Neuronal stem cell (in vitro differentiated cells): Measurements from ENCODE around the gene BAZ1A.

ENCODE experiments used
- DNase-seq: peaks from one replicate; pipeline ENCODE4 v3.0.0-alpha.2; 2013; ENCODE audit warnings: low spot score
- H2AFZ ChIP-seq: one replicate; pipeline ENCODE4 v1.6.1; 2013; ENCODE audit warnings: mild to moderate bottlenecking, low read length, inconsistent platforms
- H2AK5ac ChIP-seq: 2 replicates; pipeline ENCODE4 v1.6.1; 2013; ENCODE audit warnings: low read depth, mild to moderate bottlenecking, inconsistent platforms, low read length, moderate library complexity, mixed read lengths
- H2BK120ac ChIP-seq: 2 replicates; pipeline ENCODE4 v1.6.1; 2013; ENCODE audit warnings: low read depth, mild to moderate bottlenecking, inconsistent platforms, low read length, moderate library complexity, mixed read lengths
- H2BK12ac ChIP-seq: one replicate; pipeline ENCODE4 v1.6.1; 2013; ENCODE audit warnings: low read length, inconsistent platforms
- H2BK15ac ChIP-seq: 2 replicates; pipeline ENCODE4 v1.6.1; 2013; ENCODE audit warnings: mild to moderate bottlenecking, low read length, inconsistent platforms, mixed read lengths
- H2BK5ac ChIP-seq: one replicate; pipeline ENCODE4 v1.6.1; 2013; ENCODE audit warnings: inconsistent platforms, mild to moderate bottlenecking, low read length, moderate library complexity
- H3K14ac ChIP-seq: one replicate; pipeline ENCODE4 v1.6.1; 2013; ENCODE audit warnings: low read length, inconsistent platforms
- H3K18ac ChIP-seq: 2 replicates; pipeline ENCODE4 v1.6.1; 2013; ENCODE audit warnings: low read length, inconsistent platforms
- H3K23ac ChIP-seq: 2 replicates; pipeline ENCODE4 v1.6.1; 2013; ENCODE audit warnings: low read depth, mild to moderate bottlenecking, mixed read lengths, low read length, inconsistent platforms; ENCODE audit not compliant: poor library complexity
- H3K27ac ChIP-seq: replicated peaks from 3 replicates; pipeline ENCODE4 v1.5.1; 2013; ENCODE audit warnings: low read length, inconsistent platforms
- H3K27me3 ChIP-seq, 3 experiments: 2 replicates each; pipeline ENCODE4 v1.6.1; 2013; ENCODE audit warnings: low read length in 3 of 3, mild to moderate bottlenecking in 2 of 3, inconsistent platforms in 1 of 3, low read depth in 1 of 3, mixed read lengths in 1 of 3, moderate library complexity in 1 of 3; ENCODE audit not compliant: control insufficient read depth in 3 of 3, insufficient read depth in 3 of 3
- H3K36me3 ChIP-seq, 2 donors: replicated peaks in 1 of 2; 2 replicates each; pipeline ENCODE4 v1.6.1; 2013; ENCODE audit warnings: low read length in 2 of 2; ENCODE audit not compliant: control insufficient read depth in 2 of 2, insufficient read depth in 2 of 2
- H3K4ac ChIP-seq: 2 replicates; pipeline ENCODE4 v1.6.1; 2013; ENCODE audit warnings: inconsistent platforms, mild to moderate bottlenecking, low read length, moderate library complexity
- H3K4me1 ChIP-seq, 2 donors: 1 replicate in 1 of 2; 2 replicates in 1 of 2; pipeline ENCODE4 v1.6.1; 2013; ENCODE audit warnings: low read length in 2 of 2, low read depth in 1 of 2; ENCODE audit not compliant: control insufficient read depth in 2 of 2, insufficient read depth in 1 of 2
- H3K4me2 ChIP-seq: one replicate; pipeline ENCODE4 v1.6.1; 2013; ENCODE audit warnings: mild to moderate bottlenecking, low read length, inconsistent platforms; ENCODE audit not compliant: insufficient read depth, poor library complexity, severe bottlenecking
- H3K4me3 ChIP-seq, 2 donors: 2 replicates each; pipeline ENCODE4 v1.5.1; 2013; ENCODE audit warnings: low read length in 2 of 2, mild to moderate bottlenecking in 2 of 2, inconsistent platforms in 1 of 2, moderate library complexity in 1 of 2
- H3K79me1 ChIP-seq: one replicate; pipeline ENCODE4 v1.6.1; 2013; ENCODE audit warnings: low read depth, mild to moderate bottlenecking, inconsistent platforms, low read length, moderate library complexity
- H3K9ac ChIP-seq: one replicate; pipeline ENCODE4 v1.6.1; 2013; ENCODE audit warnings: mild to moderate bottlenecking, low read depth, low read length, inconsistent platforms; ENCODE audit not compliant: poor library complexity
- H3K9me3 ChIP-seq, 2 donors: replicated peaks in 1 of 2; 2 replicates each; pipeline versions ENCODE3 to v1.6.1; 2013; ENCODE audit warnings: low read length in 2 of 2, mild to moderate bottlenecking in 2 of 2, inconsistent platforms in 1 of 2, low read depth in 1 of 2, mixed read lengths in 1 of 2, moderate library complexity in 1 of 2; ENCODE audit not compliant: control insufficient read depth in 2 of 2, insufficient read depth in 1 of 2
- H4K8ac ChIP-seq: one replicate; pipeline ENCODE4 v1.6.1; 2013; ENCODE audit warnings: low read depth, mild to moderate bottlenecking, inconsistent platforms, low read length, moderate library complexity
- H4K91ac ChIP-seq: one replicate; pipeline ENCODE4 v1.6.1; 2013; ENCODE audit warnings: low read length, low read depth, mild to moderate bottlenecking, inconsistent platforms; ENCODE audit not compliant: poor library complexity
- WGBS, 2 donors: extraction: QIAGEN DNeasy Blood & Tissue Kit; methylation state at CpG; one replicate each; pipeline ENCODE4 v1.1.7; 2013; ENCODE audit warnings: missing lambda C conversion rate in 2 of 2, mixed read lengths in 1 of 2; ENCODE audit not compliant: insufficient read length in 2 of 2, insufficient replicate concordance in 1 of 2; ENCODE audit errors: extremely low coverage in 2 of 2; 5-methylcytosine and 5-hydroxymethylcytosine counted together

The BAZ1A gene

GRCh38 chr14:34796902-34797301 lies 78.3 kb downstream of the BAZ1A start:
- H3K18ac ChIP-seq, result no peak overlapping the region

GRCh38 chr14:34794941-34795340 lies 80.2 kb downstream of the BAZ1A start:
- Histone ChIP-seq H3K79me1 (peaks cover 2% of the 10 kb centered on the region), H4K91ac (no peak overlapping the region), H3K4me2 (no peak overlapping the region), H2BK15ac (no peak overlapping the region), H3K4me1 (no peaks in the 10 kb centered on the region), H4K8ac (no peak overlapping the region), H2BK12ac (no peak overlapping the region), H2AK5ac (no peak overlapping the region), H2AFZ (no peak overlapping the region), H3K4me3 (no peak overlapping the region), H3K23ac (no peak overlapping the region), H3K27ac (no peak overlapping the region), H3K9ac (no peak overlapping the region), H3K18ac (no peak overlapping the region), H3K9me3 (peaks cover 5 to 14% of the 10 kb centered on the region in 2 donors), H3K27me3 (no peaks in the 10 kb centered on the region), H3K14ac (no peak overlapping the region), H2BK5ac (no peak overlapping the region), H2BK120ac (no peak overlapping the region), H3K36me3 (peaks cover 7 to 96% of the 10 kb centered on the region in 2 donors), H3K4ac (no peak overlapping the region)
- WGBS, 2 donors, result no CpG with 5 or more reads among the region's 1 CpG
- DNase-seq, result no peak

More at GRCh38 chr14:34796902-34797301, 78.3 kb downstream of the BAZ1A start:
- Histone ChIP-seq H3K79me1 (peaks cover 2% of the 10 kb centered on the region), H4K8ac (no peak overlapping the region), H2AFZ (no peak overlapping the region), H3K27me3 (no peaks in the 10 kb centered on the region), H3K9me3 (peaks cover 5 to 14% of the 10 kb centered on the region in 2 donors), H3K4me1 (no peaks in the 10 kb centered on the region), H3K14ac (no peak overlapping the region), H3K9ac (no peak overlapping the region), H3K4me3 (no peak overlapping the region), H2AK5ac (no peak overlapping the region), H3K4me2 (no peak overlapping the region), H3K27ac (no peak overlapping the region), H3K36me3 (peaks cover 8 to 96% of the 10 kb centered on the region in 2 donors), H2BK5ac (no peak overlapping the region), H2BK15ac (no peak overlapping the region), H4K91ac (no peak overlapping the region), H2BK120ac (no peak overlapping the region), H3K23ac (no peak overlapping the region), H2BK12ac (no peak overlapping the region), H3K4ac (no peak overlapping the region)
- DNase-seq, result no peak
- WGBS, 2 donors, result no CpG with 5 or more reads among the region's 1 CpG

GRCh38 chr14:34794217-34794616 lies 80.9 kb downstream of the BAZ1A start:
- Histone ChIP-seq H3K36me3 (peaks cover 5 to 96% of the 10 kb centered on the region in 2 donors), H3K79me1 (peaks cover 2% of the 10 kb centered on the region), H4K91ac (no peak overlapping the region)

GRCh38 chr14:34792598-34792997 lies 82.6 kb downstream of the BAZ1A start:
- no peaks in the 10 kb centered on the region for H3K27me3 ChIP-seq
- DNase-seq, result no peak
- no peak overlapping the region for H2BK5ac ChIP-seq
- H3K9ac ChIP-seq, result no peak overlapping the region
- no peak overlapping the region for H2BK120ac ChIP-seq
- H3K27ac ChIP-seq, result no peak overlapping the region
- no peak overlapping the region for H2BK15ac ChIP-seq
- no peak overlapping the region for H3K18ac ChIP-seq
- H2BK12ac ChIP-seq, result no peak overlapping the region
- no peak overlapping the region for H4K8ac ChIP-seq
- H3K4ac ChIP-seq, result no peak overlapping the region
- no peak overlapping the region for H4K91ac ChIP-seq
- no peak overlapping the region for H3K4me3 ChIP-seq
- peaks cover 2 to 96% of the 10 kb centered on the region in 2 donors for H3K36me3 ChIP-seq
- peaks cover 2% of the 10 kb centered on the region for H3K79me1 ChIP-seq
- no peak overlapping the region for H2AK5ac ChIP-seq
- H2AFZ ChIP-seq, result no peak overlapping the region
- WGBS, 2 donors, result no CpG with 5 or more reads among the region's 1 CpG
- H3K9me3 ChIP-seq, result no peaks in the 10 kb centered on the region
- no peak overlapping the region for H3K14ac ChIP-seq
- no peak overlapping the region for H3K23ac ChIP-seq
- H3K4me2 ChIP-seq, result no peak overlapping the region
- H3K4me1 ChIP-seq, result no peaks in the 10 kb centered on the region

More at GRCh38 chr14:34794217-34794616, 80.9 kb downstream of the BAZ1A start:
- DNase-seq, result no peak
- H3K14ac ChIP-seq, result no peak overlapping the region
- H3K4me1 ChIP-seq, result no peaks in the 10 kb centered on the region
- H3K18ac ChIP-seq, result no peak overlapping the region
- no peak overlapping the region for H2AK5ac ChIP-seq
- no CpG with 5 or more reads among the region's 2 CpGs for WGBS, 2 donors
- H2BK12ac ChIP-seq, result no peak overlapping the region
- H3K4ac ChIP-seq, result no peak overlapping the region
- no peak overlapping the region for H3K4me2 ChIP-seq
- no peak overlapping the region for H4K8ac ChIP-seq
- H3K23ac ChIP-seq, result no peak overlapping the region
- H2BK5ac ChIP-seq, result no peak overlapping the region
- H3K4me3 ChIP-seq, result no peak overlapping the region
- no peak overlapping the region for H2BK120ac ChIP-seq
- no peak overlapping the region for H2BK15ac ChIP-seq
- peaks cover 5 to 10% of the 10 kb centered on the region in 2 donors for H3K9me3 ChIP-seq
- no peak overlapping the region for H3K9ac ChIP-seq
- no peaks in the 10 kb centered on the region for H3K27me3 ChIP-seq
- no peak overlapping the region for H3K27ac ChIP-seq
- H2AFZ ChIP-seq, result no peak overlapping the region
